K562 (cell line): ENCODE results near the gene ZNF821. TPM values are rescaled to one million over a fixed set of nuclear protein-coding genes. Genes with fewer than 3 reads are reported as not detected.

ENCODE experiments used
- ATAC-seq: fragments of 200-7000 bp; cut with Tn5 transposase; 3 replicates; pipeline ENCODE4 v1.9.1; 2020; ENCODE audit warnings: moderate library complexity
- BruUV-seq: library from RNA; stranded (reverse); fragments of 400-500 nt; replicated peaks from 2 replicates; lab custom pipeline; 2021; lab: Mats Ljungman, UMichigan
- CTCF ChIA-PET: fragments of 300-600 bp; formaldehyde crosslinking; extraction: SDS; loops from one replicate; lab custom pipeline; 2021; ENCODE audit warnings: low intra/inter-chr PET ratio; lab: Yijun Ruan, JAX
- POLR2A ChIA-PET: fragments of 300-600, 350-650 bp; sonication (Branson Sonifier 250); formaldehyde crosslinking; extraction: SDS; loops from one replicate; lab custom pipeline; 2021; ENCODE audit warnings: antibody characterized with exemption, inconsistent platforms; lab: Yijun Ruan, JAX
- DNase-seq, 4 experiments: peaks; one replicate each; pipeline versions ENCODE4 v3.0.0 to v3.0.0-alpha.2; 2011 to 2018; ENCODE audit warnings: low spot score in 3 of 4, mixed read lengths in 3 of 4; ENCODE audit errors: extremely low read depth in 1 of 4
- FAIRE-seq: peaks from 2 replicates; lab custom pipeline; 2011; peaks lifted over from hg19 to GRCh38; lab: Jason Lieb, UNC
- H2AFZ ChIP-seq: 2 replicates; pipeline ENCODE4 v1.6.0; 2011; ENCODE audit warnings: low read depth, low read length, control low read depth, inconsistent platforms
- H3K27ac ChIP-seq: fragments of 200-600 bp; 3 replicates; pipeline ENCODE4 v1.8.0; 2011; ENCODE audit warnings: low read depth, mild to moderate bottlenecking, control low read depth, inconsistent platforms, low read length, moderate library complexity, mixed read lengths; ENCODE audit errors: extremely low read depth
- H3K27me3 ChIP-seq, 2 experiments: fragments of 300-600 bp in 1 of 2; 2 replicates in 1 of 2; 3 replicates in 1 of 2; pipeline versions ENCODE4 v1.6.0 to v1.8.0; 2011; ENCODE audit warnings: inconsistent platforms in 2 of 2, low read length in 2 of 2, mild to moderate bottlenecking in 1 of 2, mixed read lengths in 1 of 2, moderate library complexity in 1 of 2; ENCODE audit not compliant: control insufficient read depth in 2 of 2, insufficient read depth in 2 of 2
- H3K36me3 ChIP-seq: fragments of 300-600 bp; 3 replicates; pipeline ENCODE4 v1.8.0; 2011; ENCODE audit warnings: mild to moderate bottlenecking, low read length, inconsistent platforms; ENCODE audit not compliant: control insufficient read depth, insufficient read depth
- H3K4me1 ChIP-seq, 2 experiments: fragments of 200-600 bp in 1 of 2; replicated peaks in 1 of 2; 2 replicates in 1 of 2; 3 replicates in 1 of 2; pipeline versions ENCODE4 v1.5.1 to v1.8.0; 2011; ENCODE audit warnings: inconsistent platforms in 2 of 2, low read length in 2 of 2, mild to moderate bottlenecking in 1 of 2, mixed read lengths in 1 of 2, moderate library complexity in 1 of 2; ENCODE audit not compliant: control insufficient read depth in 2 of 2, insufficient read depth in 2 of 2
- H3K4me2 ChIP-seq: 2 replicates; pipeline ENCODE4 v1.6.1; 2011; ENCODE audit warnings: low read length, control low read depth, inconsistent platforms, mixed read lengths; ENCODE audit not compliant: insufficient read depth
- H3K4me3 ChIP-seq: fragments of 200-600 bp; sonication (generic), shearing (Covaris generic); 2 replicates; pipeline ENCODE4 v1.5.1; 2016; ENCODE audit warnings: control low read depth, inconsistent platforms
- H3K79me2 ChIP-seq: fragments of 200-600 bp; 3 replicates; pipeline ENCODE4 v1.8.0; 2011; ENCODE audit warnings: low read length, inconsistent platforms; ENCODE audit not compliant: control insufficient read depth, insufficient read depth
- H3K9ac ChIP-seq, 2 experiments: 2 replicates each; pipeline versions ENCODE4 v1.6.0 to v1.6.1; 2011; ENCODE audit warnings: low read depth in 2 of 2, low read length in 2 of 2, control low read depth in 1 of 2, inconsistent platforms in 1 of 2, mild to moderate bottlenecking in 1 of 2, mixed read lengths in 1 of 2; ENCODE audit not compliant: insufficient read depth in 1 of 2
- H3K9me1 ChIP-seq: one replicate; pipeline ENCODE4 v1.6.0; 2011; ENCODE audit warnings: inconsistent platforms, mild to moderate bottlenecking, low read length, moderate library complexity; ENCODE audit not compliant: control insufficient read depth, insufficient read depth
- H3K9me3 ChIP-seq: replicated peaks from 2 replicates; pipeline ENCODE4 v1.5.1; 2011; ENCODE audit warnings: low read depth, low read length, inconsistent platforms; ENCODE audit not compliant: control insufficient read depth, insufficient read depth
- H4K20me1 ChIP-seq: replicated peaks from 2 replicates; pipeline ENCODE4 v1.6.1; 2011; ENCODE audit warnings: low read length, inconsistent platforms, mixed read lengths; ENCODE audit not compliant: control insufficient read depth, insufficient read depth
- FOXJ2 ChIP-seq: fragments of 200-800 bp; sonication (Bioruptor generic); IDR thresholded peaks from 2 replicates; pipeline ENCODE4 v1.6.1; 2016; ENCODE audit warnings: missing genetic modification characterization, missing compliant biosample characterization
- HDAC2 ChIP-seq: fragments of 450-650 bp; IDR thresholded peaks from 2 replicates; pipeline ENCODE4 v1.6.1; 2016; ENCODE audit warnings: mild to moderate bottlenecking
- PURB ChIP-seq: sonication (generic); formaldehyde crosslinking; IDR thresholded peaks from 2 replicates; pipeline ENCODE4 v1.9.0; 2021; ENCODE audit warnings: low read depth, mild to moderate bottlenecking, missing genetic modification reagents
- SNIP1 ChIP-seq: fragments of 450-650 bp; IDR thresholded peaks from 2 replicates; pipeline ENCODE4 v1.7.1; 2017; ENCODE audit warnings: low read depth, mild to moderate bottlenecking
- ZBTB17 ChIP-seq: fragments of 450-650 bp; formaldehyde crosslinking; IDR thresholded peaks from 2 replicates; pipeline ENCODE4 v1.4.0; 2020; ENCODE audit warnings: mild to moderate bottlenecking
- ZNF507 ChIP-seq: conservative IDR thresholded peaks from 2 replicates; pipeline ENCODE4 v1.6.1; 2017; ENCODE audit warnings: missing genetic modification characterization, missing compliant biosample characterization
- ZNF696 ChIP-seq: fragments of 250-450 bp; sonication (Bioruptor Pico); conservative IDR thresholded peaks from 2 replicates; pipeline ENCODE4 v1.4.0; 2020; ENCODE audit warnings: mild to moderate bottlenecking, moderate library complexity
- WGBS: fragments of 100-300 bp; shearing (Covaris generic); methylation state at CpG from one replicate; pipeline ENCODE4 v1.1.6; 2016; ENCODE audit warnings: low coverage, mixed read lengths; ENCODE audit not compliant: insufficient coverage; ENCODE audit errors: missing lambda C conversion rate; 5-methylcytosine and 5-hydroxymethylcytosine counted together
- in situ Hi-C: fragments of 300-500 bp; cut with MboI; formaldehyde crosslinking; loops from 4 replicates; pipeline ENCODE4 v1.15.0; 2018; ENCODE audit warnings: inconsistent platforms, mixed read lengths
- intact Hi-C: fragments of 100-400 bp; cut with micrococcal nuclease; formaldehyde crosslinking; loops from 2 replicates; pipeline ENCODE4 v1.14.2; 2022
- polyA plus RNA-seq, 8 experiments: library from polyadenylated mRNA; depleted of rRNA in 4 of 8; stranded (reverse) in 5 of 8; unstranded in 3 of 8; fragments of >200 nt; fragmentation: Nextera tagmentation in 2 of 8; fragmentation: Illumina TruSeq in 1 of 8; extraction: Ambion mirVana in 2 of 8; extraction: Trizol in 1 of 8; gene quantifications; 2 replicates each; pipeline versions ENCODE4 v1.2.1 to v1.2.3, GENCODE V29; 2011 to 2014; ENCODE audit warnings: inconsistent platforms in 1 of 8, missing spikeins in 1 of 8
- total RNA-seq, 7 experiments: library from RNA; depleted of rRNA in 6 of 7; stranded (reverse); fragments of >200 nt in 6 of 7; fragmentation: Illumina TruSeq in 2 of 7; extraction: Trizol in 2 of 7; gene quantifications; 2 replicates each; pipeline versions ENCODE4 v1.2.1 to v1.2.3, GENCODE V29; 2011 to 2021; ENCODE audit warnings: low replicate concordance in 1 of 7
- TF ChIP-seq, protein P1 (sequence below): fragments of 250-450 bp; sonication (Bioruptor Pico); IDR thresholded peaks from 2 replicates; pipeline ENCODE4 v1.5.0; 2021
- TF ChIP-seq, protein P2 (sequence below): sonication (generic); formaldehyde crosslinking; IDR thresholded peaks from 2 replicates; pipeline ENCODE4 v1.8.1; 2022; ENCODE audit warnings: missing genetic modification reagents
- TF ChIP-seq, protein P3 (sequence below): fragments of 250-450 bp; sonication (Bioruptor Pico); IDR thresholded peaks from 2 replicates; pipeline ENCODE4 v1.4.0; 2020; ENCODE audit warnings: borderline replicate concordance
- TF ChIP-seq, protein P4 (sequence below): conservative IDR thresholded peaks from 2 replicates; pipeline ENCODE4 v1.6.1; 2011; ENCODE audit warnings: low read depth, mild to moderate bottlenecking, low read length; ENCODE audit not compliant: control insufficient read depth
- TF ChIP-seq, protein P5 (sequence below), 2 experiments: fragments of 450-650 bp; IDR thresholded peaks; 2 replicates each; pipeline ENCODE4 v1.6.1; 2016
- TF ChIP-seq, protein P6 (sequence below): fragments of 450-650 bp; formaldehyde crosslinking; IDR thresholded peaks from 2 replicates; pipeline ENCODE4 v1.4.0; 2020; ENCODE audit warnings: mild to moderate bottlenecking, mixed read lengths

ZNF821 gene
- total and polyA plus RNA-seq, 9 of the 15 experiments (the other 6 are each of a cell fraction or from before 2014, with no cell fraction given), result 0.38 to 5.6 (median 3.6) TPM

DNA sequence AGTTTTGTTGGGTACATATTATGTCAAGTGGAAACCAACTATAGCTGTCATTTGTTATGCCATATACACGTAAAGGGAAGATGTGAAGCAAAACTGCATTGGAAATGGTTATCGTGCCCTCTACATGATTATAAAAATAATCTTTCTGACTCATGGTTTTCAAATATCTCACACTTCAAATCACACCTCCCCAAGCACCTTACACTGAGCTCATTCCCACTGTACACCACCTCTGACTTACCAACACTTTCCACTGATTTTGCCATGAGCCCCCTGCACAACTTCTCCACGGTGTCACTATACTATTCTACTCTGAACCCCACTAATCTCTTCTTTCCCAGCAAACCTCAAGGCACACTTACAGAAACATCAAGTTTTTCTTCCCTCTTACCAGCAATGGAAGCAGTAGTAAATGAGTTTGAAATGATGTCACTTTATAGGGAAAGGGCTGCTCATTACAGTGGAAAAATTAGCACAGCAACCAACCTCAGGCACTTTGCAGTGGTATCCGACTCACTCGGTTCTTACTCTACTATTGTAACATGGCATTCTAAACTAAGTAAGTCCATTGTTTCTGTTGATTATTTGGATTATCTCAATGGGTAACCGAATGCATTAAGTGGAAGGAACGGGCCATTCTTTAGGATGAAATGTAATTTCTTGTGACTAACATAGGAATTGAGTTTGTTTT is 18.7 kb downstream of the ZNF821 start:
- intact Hi-C loops, result no loop called here
- peaks cover 4% of the 10 kb centered on the region; the same call in 2 of the 3 replicates for H3K36me3 ChIP-seq
- no peak for DNase-seq
- TF ChIP-seq ZNF696 (CRISPR knock-in tag) (no peak), ZBTB17 (CRISPR knock-in tag) (no peak), FOXJ2 (tag) (no peak), PURB (CRISPR knock-in tag) (no peak), HDAC2 (no peak), ZNF507 (no peak), SNIP1 (no peak)
- TF ChIP-seq, protein P1, sequence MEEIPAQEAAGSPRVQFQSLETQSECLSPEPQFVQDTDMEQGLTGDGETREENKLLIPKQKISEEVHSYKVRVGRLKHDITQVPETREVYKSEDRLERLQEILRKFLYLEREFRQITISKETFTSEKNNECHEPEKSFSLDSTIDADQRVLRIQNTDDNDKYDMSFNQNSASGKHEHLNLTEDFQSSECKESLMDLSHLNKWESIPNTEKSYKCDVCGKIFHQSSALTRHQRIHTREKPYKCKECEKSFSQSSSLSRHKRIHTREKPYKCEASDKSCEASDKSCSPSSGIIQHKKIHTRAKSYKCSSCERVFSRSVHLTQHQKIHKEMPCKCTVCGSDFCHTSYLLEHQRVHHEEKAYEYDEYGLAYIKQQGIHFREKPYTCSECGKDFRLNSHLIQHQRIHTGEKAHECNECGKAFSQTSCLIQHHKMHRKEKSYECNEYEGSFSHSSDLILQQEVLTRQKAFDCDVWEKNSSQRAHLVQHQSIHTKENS (CRISPR knock-in tag), result no peak
- TF ChIP-seq, protein P2, sequence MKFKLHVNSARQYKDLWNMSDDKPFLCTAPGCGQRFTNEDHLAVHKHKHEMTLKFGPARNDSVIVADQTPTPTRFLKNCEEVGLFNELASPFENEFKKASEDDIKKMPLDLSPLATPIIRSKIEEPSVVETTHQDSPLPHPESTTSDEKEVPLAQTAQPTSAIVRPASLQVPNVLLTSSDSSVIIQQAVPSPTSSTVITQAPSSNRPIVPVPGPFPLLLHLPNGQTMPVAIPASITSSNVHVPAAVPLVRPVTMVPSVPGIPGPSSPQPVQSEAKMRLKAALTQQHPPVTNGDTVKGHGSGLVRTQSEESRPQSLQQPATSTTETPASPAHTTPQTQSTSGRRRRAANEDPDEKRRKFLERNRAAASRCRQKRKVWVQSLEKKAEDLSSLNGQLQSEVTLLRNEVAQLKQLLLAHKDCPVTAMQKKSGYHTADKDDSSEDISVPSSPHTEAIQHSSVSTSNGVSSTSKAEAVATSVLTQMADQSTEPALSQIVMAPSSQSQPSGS (CRISPR knock-in tag), result no peak
- TF ChIP-seq, protein P3, sequence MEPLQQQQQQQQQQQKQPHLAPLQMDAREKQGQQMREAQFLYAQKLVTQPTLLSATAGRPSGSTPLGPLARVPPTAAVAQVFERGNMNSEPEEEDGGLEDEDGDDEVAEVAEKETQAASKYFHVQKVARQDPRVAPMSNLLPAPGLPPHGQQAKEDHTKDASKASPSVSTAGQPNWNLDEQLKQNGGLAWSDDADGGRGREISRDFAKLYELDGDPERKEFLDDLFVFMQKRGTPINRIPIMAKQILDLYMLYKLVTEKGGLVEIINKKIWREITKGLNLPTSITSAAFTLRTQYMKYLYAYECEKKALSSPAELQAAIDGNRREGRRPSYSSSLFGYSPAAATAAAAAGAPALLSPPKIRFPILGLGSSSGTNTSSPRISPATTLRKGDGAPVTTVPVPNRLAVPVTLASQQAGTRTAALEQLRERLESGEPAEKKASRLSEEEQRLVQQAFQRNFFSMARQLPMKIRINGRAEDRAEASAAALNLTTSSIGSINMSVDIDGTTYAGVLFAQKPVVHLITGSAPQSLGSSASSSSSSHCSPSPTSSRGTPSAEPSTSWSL (CRISPR knock-in tag), result no peak
- TF ChIP-seq, protein P4, sequence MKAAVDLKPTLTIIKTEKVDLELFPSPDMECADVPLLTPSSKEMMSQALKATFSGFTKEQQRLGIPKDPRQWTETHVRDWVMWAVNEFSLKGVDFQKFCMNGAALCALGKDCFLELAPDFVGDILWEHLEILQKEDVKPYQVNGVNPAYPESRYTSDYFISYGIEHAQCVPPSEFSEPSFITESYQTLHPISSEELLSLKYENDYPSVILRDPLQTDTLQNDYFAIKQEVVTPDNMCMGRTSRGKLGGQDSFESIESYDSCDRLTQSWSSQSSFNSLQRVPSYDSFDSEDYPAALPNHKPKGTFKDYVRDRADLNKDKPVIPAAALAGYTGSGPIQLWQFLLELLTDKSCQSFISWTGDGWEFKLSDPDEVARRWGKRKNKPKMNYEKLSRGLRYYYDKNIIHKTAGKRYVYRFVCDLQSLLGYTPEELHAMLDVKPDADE, result no peak
- TF ChIP-seq, protein P5, sequence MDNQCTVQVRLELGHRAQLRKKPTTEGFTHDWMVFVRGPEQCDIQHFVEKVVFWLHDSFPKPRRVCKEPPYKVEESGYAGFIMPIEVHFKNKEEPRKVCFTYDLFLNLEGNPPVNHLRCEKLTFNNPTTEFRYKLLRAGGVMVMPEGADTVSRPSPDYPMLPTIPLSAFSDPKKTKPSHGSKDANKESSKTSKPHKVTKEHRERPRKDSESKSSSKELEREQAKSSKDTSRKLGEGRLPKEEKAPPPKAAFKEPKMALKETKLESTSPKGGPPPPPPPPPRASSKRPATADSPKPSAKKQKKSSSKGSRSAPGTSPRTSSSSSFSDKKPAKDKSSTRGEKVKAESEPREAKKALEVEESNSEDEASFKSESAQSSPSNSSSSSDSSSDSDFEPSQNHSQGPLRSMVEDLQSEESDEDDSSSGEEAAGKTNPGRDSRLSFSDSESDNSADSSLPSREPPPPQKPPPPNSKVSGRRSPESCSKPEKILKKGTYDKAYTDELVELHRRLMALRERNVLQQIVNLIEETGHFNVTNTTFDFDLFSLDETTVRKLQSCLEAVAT (IDR thresholded peaks at IDR 0.05), result no peak
- TF ChIP-seq, protein P6, sequence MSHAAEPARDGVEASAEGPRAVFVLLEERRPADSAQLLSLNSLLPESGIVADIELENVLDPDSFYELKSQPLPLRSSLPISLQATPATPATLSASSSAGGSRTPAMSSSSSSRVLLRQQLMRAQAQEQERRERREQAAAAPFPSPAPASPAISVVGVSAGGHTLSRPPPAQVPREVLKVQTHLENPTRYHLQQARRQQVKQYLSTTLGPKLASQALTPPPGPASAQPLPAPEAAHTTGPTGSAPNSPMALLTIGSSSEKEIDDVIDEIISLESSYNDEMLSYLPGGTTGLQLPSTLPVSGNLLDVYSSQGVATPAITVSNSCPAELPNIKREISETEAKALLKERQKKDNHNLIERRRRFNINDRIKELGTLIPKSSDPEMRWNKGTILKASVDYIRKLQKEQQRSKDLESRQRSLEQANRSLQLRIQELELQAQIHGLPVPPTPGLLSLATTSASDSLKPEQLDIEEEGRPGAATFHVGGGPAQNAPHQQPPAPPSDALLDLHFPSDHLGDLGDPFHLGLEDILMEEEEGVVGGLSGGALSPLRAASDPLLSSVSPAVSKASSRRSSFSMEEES (CRISPR knock-in tag), result no peak

More for the DNA sequence above, 18.7 kb downstream of the ZNF821 start:
- H3K9me3 ChIP-seq, result no peaks in the 10 kb centered on the region
- H3K4me1 ChIP-seq, result no peaks in the 10 kb centered on the region; a peak in 1 of 5 replicates
- ChIA-PET CTCF (no interaction called here), POLR2A (interaction anchor here (0.7 to 1.4 kb wide), 3 partner anchors 9 to 19 kb away, joined by 3 to 6 read pairs (median 5); no protein-coding TSS in a partner anchor)
- in situ Hi-C loops, result no loop called here
- H3K4me3 ChIP-seq, result no peak overlapping the region
- H2AFZ ChIP-seq, result no peak overlapping the region
- no peaks in the 10 kb centered on the region for H3K27me3 ChIP-seq
- WGBS, result 42% methylated on average over 7 of the region's 7 CpGs
- no peaks in the 10 kb centered on the region for H3K9me1 ChIP-seq
- H3K4me2 ChIP-seq, result no peak overlapping the region
- H3K27ac ChIP-seq, result no peak overlapping the region
- FAIRE-seq, result peak; percentile 67
- ATAC-seq, result no peak
- H4K20me1 ChIP-seq, result no peaks in the 10 kb centered on the region; the same call in 1 of the 2 replicates
- H3K9ac ChIP-seq, result no peak overlapping the region
- no TSS peak for BruUV-seq
- H3K79me2 ChIP-seq, result no peaks in the 10 kb centered on the region
